T-helper 2 cell treated with Interferon-gamma antibody and Interleukin-4, amounts not matched to agents 5 μg/mL and 100 μg/mL, for 36 hours (primary cell): ENCODE data around the gene TJP1.
A peak's percentile ranks its signal among the peaks of the same experiment; 100 is the strongest.
"Not testable (repeated sequence)": the region's sequence is repeated elsewhere in the genome, so short reads cannot be mapped to it uniquely, and the experiment has no call there.

Experiments
- DNase-seq: peaks from one replicate; pipeline ENCODE4 v3.0.0; 2021; ENCODE audit warnings: low spot score
- H3K27ac Mint-ChIP-seq: one replicate; pipeline ENCODE4 v1.8.0; 2021; ENCODE audit warnings: mild to moderate bottlenecking, mixed read lengths
- H3K27me3 Mint-ChIP-seq: one replicate; pipeline ENCODE4 v1.8.0; 2021; ENCODE audit warnings: low read depth, mixed read lengths
- H3K36me3 Mint-ChIP-seq: one replicate; pipeline ENCODE4 v1.8.0; 2021; ENCODE audit warnings: low read depth, mixed read lengths
- H3K4me1 Mint-ChIP-seq: one replicate; pipeline ENCODE4 v1.8.0; 2021; ENCODE audit warnings: low read depth, mixed read lengths
- H3K4me3 Mint-ChIP-seq: one replicate; pipeline ENCODE4 v1.8.0; 2022; ENCODE audit warnings: mild to moderate bottlenecking, moderate library complexity, mixed read lengths
- H3K9me3 Mint-ChIP-seq: one replicate; pipeline ENCODE4 v1.8.0; 2021; ENCODE audit warnings: mixed read lengths

Gene TJP1

DNA sequence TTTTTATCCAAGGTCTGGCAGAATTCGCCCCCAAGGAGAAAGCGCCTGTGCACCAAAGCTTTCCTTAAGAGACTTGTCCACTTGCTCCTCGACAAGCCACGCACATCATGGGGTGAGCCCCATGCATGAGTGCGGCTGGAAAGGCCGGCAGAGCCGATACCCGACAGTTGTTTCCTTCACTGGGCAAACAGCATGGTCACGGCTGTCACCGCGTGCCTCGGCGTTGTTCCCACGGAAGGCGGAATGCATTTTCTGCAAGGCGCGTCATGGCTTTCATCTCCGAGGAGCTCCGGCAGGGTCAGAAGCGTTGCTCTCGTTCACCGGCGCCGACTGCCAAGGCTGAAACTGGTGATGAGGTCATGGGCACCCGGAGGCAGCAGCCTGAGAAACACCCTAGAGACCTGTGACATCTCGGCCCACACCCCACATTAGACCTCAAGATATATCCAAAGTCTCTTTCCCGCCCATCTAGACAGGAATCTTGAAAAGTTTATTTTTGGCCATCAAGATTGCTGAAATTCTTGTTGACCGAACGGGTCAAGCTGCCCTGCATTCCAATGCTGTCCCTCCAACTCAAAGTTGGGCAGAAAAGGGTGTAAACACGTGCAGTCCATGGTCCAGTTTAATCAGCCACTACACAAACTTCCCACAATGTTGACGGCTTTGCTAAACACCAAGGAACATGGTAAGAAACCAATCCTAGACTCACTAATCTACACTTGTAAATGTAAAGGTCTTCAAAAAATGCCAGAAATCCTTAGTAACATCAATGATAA, 604 bp upstream of the TJP1 start:
- Mint-ChIP-seq H3K4me1 (peaks cover 13% of the 10 kb centered on the region), H3K4me3 (peak overlapping the region; percentile 40), H3K9me3 (peaks cover 16% of the 10 kb centered on the region), H3K36me3 (peaks cover 3% of the 10 kb centered on the region), H3K27ac (peak overlapping the region; percentile 60), H3K27me3 (peaks cover 63% of the 10 kb centered on the region)
- no peak for DNase-seq

DNA sequence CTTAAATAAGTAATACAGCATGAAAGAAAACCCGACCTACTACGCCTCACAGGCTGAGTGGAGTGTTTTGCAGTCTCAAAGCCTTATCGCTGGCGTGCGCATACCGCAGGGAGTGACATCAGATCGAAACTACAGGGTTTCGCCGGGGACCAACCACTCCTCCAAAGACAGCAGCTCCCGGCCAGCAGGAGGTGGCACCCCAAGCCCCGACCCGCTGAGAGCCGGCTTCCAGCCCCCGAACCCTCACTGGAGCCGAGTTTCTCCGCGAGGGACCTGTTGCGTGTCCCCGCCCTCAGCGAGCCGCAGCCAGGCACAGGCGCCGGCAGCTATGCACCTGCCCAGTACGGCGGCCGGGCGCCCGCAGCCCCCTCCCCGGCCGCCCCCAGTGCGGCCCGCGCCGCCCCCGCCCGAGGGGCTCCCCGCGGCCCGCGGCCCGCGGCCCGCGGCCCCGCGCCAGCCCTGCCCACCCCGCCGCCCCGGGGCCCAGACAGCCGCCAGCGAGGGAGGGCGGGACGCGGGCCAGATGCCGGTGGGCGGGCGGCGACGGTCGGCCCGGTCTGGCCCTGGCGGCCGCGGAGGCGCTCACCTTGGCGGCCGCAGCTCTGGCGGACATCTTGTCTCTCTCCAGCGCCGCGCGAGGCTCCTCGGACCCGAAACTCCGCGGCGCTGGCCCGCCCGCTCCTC, 710 bp downstream of the TJP1 start:
- Mint-ChIP-seq H3K4me1 (peaks cover 13% of the 10 kb centered on the region), H3K9me3 (peaks cover 28% of the 10 kb centered on the region), H3K4me3 (no peak overlapping the region), H3K27me3 (peaks cover 61% of the 10 kb centered on the region), H3K27ac (no peak overlapping the region), H3K36me3 (peaks cover 3% of the 10 kb centered on the region)
- DNase-seq, result peak; percentile 31

DNA sequence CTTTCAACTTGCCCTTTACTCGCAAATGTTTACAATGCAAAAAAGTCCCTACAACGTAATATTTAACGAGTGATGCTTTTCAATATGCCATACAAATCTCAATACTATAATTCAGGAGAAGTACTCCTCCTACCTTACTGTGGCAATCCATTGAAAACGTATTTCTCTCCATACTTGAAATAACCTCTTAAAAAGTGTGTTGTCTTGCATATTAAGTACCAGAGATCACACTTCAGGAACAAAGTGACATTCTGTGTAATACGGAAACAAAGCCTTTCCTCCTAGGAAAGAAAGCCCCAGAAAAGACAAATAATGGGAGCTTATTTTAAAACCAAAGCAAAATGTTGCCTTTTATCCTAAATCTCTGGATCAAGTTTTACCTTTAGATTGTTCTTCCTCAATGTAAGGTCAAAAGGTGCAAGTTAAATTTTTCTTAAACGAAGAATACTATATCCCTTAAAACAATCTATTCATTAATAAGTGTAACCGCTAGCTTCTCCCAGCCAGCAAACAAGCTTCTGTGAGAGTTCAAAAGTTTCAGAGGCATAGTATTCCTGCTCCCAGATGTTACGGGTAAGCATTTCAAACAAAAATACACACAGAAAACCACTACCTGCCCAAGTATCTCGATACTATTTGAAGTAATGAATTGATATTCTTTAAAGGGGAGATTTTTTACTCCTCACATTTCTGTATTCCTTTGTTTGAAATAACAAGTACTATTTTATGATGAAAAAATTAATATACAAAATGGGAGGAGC, 1.7 kb downstream of the TJP1 start:
- Mint-ChIP-seq H3K27me3 (peaks cover 59% of the 10 kb centered on the region), H3K4me1 (peaks cover 9% of the 10 kb centered on the region), H3K4me3 (no peak overlapping the region), H3K27ac (no peak overlapping the region), H3K36me3 (peaks cover 3% of the 10 kb centered on the region), H3K9me3 (peaks cover 27% of the 10 kb centered on the region)
- DNase-seq, result no peak

DNA sequence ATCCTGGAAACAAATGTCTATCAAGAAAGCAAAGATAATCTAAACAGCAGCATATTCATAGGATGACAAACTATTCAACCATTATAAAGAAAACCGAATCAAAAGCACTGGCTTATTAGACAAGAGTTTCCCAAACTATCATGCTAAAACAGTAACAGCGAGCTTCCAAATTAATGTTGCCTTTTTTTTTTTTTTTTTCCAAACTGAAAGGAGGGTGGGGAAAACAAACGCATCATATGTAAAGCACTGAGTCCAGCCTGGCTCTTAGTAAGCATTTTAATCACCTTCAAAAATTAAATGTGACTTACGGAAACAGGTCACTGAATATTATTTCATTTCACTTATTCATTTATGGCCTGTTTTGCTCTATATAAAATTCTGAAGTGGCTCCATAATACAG, 2.3 kb downstream of the TJP1 start:
- Mint-ChIP-seq H3K27me3 (peaks cover 60% of the 10 kb centered on the region), H3K27ac (no peak overlapping the region), H3K4me3 (no peak overlapping the region), H3K4me1 (peaks cover 3% of the 10 kb centered on the region), H3K36me3 (peaks cover 3% of the 10 kb centered on the region), H3K9me3 (peaks cover 22% of the 10 kb centered on the region)
- no peak for DNase-seq

DNA sequence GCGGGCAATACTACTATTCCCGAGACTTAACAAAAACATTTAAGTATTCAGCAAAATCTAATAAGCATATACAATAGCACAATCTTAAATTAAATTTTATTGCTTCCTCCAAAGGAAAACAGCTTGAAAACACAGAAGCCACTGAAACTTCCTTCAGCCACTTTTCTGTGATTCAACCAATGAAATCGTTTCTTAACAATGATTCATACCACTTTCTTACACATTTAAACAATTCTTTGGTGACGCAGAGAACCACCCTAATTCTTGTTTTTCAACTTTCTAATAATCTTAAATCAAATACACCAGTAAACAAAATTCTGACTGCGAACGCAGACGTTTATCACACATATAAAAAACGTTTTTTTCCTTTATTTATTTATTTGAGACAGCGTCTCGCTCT, 4.1 kb downstream of the TJP1 start:
- no peak for DNase-seq
- Mint-ChIP-seq H3K9me3 (peaks cover 18% of the 10 kb centered on the region), H3K4me1 (peaks cover under 1% of the 10 kb centered on the region), H3K36me3 (peaks cover under 1% of the 10 kb centered on the region), H3K4me3 (no peak overlapping the region), H3K27ac (no peak overlapping the region), H3K27me3 (peaks cover 70% of the 10 kb centered on the region)

DNA sequence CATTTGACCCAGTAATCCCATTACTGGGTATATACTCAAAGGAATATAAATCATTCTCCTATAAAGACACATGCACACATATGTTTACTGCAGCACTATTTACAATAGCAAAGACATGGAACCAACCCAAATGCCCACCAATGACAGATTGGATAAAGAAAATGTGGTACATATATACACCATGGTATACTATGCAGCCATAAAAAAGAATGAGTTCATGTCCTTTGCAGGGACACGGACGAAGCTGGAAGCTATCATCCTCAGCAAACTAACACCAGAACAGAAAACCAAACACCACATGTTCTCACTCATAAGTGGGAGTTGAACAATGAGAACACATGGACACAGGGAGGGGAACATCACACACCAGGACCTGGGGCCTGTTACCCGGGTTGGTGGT, 4.8 kb downstream of the TJP1 start:
- H3K4me1 Mint-ChIP-seq, result not testable (repeated sequence)

DNA sequence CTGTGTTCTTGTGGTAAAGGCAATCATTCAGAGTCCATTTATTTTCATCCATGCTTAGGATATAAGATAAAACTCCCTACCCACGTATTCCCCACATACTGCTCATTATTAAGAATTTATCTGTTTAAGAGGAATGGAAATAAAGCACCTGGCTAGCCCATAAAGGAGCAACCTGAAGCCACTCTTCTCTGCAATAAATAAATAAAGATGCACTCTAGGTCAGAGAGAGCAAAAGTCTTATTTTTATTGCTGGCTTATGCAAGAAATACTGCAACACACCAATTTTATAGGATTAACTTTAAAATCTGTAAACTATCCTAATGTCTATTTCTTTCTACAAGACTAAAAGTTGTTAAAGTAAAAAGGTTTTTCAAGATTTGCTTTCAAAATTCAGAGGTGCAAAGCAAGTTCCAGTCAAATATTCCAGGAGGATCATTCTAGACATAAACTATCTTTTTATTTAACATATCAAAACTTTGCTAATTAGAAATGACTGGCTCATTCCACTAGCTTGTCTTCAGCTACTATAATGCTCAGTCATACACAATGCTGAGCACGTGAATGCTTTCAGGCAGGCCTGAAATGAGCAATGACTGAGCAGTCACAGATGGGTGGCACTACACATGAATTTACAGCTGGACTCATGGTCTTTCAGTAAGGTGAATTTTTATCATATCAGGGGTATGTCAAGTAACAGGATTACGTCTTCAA, 7.1 kb downstream of the TJP1 start:
- no peak for DNase-seq
- Mint-ChIP-seq H3K36me3 (no peaks in the 10 kb centered on the region), H3K4me3 (no peak overlapping the region), H3K27ac (no peak overlapping the region), H3K4me1 (no peaks in the 10 kb centered on the region), H3K27me3 (peaks cover 74% of the 10 kb centered on the region), H3K9me3 (peaks cover 11% of the 10 kb centered on the region)

More for the DNA sequence above, 4.8 kb downstream of the TJP1 start:
- Mint-ChIP-seq H3K27me3 (peaks cover 68% of the 10 kb centered on the region), H3K9me3 (peaks cover 11% of the 10 kb centered on the region)
- not testable (repeated sequence) for H3K36me3 Mint-ChIP-seq, H3K4me3 Mint-ChIP-seq, DNase-seq, H3K27ac Mint-ChIP-seq

DNA sequence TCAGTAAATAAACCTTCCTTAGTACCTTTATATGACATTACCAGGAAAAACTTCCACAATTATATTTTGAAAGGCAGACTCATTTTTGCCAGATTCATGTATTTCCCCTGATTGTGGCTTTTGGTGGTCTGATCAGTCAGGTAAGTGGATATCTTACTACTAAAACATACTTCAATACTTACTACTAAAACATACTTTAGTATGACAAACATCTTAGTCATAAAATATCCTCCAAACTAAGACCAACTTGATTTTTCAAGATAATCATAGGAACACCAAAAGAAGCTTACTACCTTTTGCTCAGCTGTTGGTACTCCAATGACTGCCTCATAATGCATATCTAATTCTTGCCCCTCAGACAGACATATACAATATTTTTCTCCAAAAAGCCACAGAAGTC, 9.3 kb downstream of the TJP1 start:
- Mint-ChIP-seq H3K27me3 (peaks cover 66% of the 10 kb centered on the region), H3K36me3 (no peaks in the 10 kb centered on the region), H3K9me3 (peaks cover 11% of the 10 kb centered on the region), H3K27ac (no peak overlapping the region), H3K4me1 (no peaks in the 10 kb centered on the region), H3K4me3 (no peak overlapping the region)
- no peak for DNase-seq

DNA sequence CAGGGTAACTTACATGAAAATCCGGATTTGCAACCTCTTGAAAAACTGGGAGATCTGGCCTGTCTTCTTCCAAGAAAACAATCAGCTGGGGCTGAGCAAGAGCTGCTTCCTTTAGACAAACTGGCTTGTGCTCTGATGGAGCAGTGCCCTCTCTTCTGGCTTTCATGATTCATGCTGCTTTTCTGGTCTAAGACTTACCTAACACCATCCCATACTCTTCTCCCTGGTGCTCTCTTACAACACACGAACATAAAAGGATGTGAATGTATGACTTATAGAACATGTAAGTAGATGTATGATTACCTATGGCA, 9.9 kb downstream of the TJP1 start:
- Mint-ChIP-seq H3K27me3 (peaks cover 65% of the 10 kb centered on the region), H3K27ac (no peak overlapping the region), H3K36me3 (no peaks in the 10 kb centered on the region), H3K4me1 (no peaks in the 10 kb centered on the region), H3K4me3 (no peak overlapping the region), H3K9me3 (peaks cover 8% of the 10 kb centered on the region)
- DNase-seq, result no peak

DNA sequence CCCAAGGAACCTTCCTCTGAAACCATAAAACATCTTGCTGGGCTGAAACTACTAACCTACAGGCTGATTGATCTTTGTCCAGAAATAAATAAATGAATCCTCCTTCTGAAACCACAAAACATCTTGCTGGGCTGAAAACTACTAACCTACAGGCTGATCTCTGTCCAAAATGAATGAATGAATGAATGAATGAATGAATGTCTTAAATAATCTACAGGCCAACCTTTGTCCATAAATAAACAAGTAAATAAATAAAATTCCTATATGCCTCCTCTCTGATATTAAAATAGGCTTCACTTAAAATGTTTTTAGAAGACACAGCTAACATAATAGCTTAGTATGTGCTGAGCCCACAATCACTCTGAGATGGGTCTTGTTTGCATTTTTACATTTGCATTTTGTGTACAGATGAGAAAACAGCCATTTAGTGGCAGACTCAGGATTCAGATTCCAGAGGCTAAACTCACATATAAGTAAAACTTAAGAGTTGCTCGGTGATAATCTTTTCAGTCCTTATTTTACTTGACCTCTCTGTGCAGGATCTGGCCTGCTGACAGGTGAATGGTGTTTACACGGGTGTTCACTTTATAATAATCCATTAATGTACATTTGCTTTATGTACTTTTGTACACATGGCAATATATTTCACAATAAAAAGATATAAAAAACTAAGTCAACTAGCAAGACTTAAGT, 10.4 kb downstream of the TJP1 start:
- DNase-seq, result no peak
- no peak overlapping the region for H3K4me3 Mint-ChIP-seq
- H3K4me1 Mint-ChIP-seq, result no peaks in the 10 kb centered on the region
- peaks cover 62% of the 10 kb centered on the region for H3K27me3 Mint-ChIP-seq
- H3K27ac Mint-ChIP-seq, result no peak overlapping the region
- peaks cover 3% of the 10 kb centered on the region for H3K9me3 Mint-ChIP-seq
- no peaks in the 10 kb centered on the region for H3K36me3 Mint-ChIP-seq

DNA sequence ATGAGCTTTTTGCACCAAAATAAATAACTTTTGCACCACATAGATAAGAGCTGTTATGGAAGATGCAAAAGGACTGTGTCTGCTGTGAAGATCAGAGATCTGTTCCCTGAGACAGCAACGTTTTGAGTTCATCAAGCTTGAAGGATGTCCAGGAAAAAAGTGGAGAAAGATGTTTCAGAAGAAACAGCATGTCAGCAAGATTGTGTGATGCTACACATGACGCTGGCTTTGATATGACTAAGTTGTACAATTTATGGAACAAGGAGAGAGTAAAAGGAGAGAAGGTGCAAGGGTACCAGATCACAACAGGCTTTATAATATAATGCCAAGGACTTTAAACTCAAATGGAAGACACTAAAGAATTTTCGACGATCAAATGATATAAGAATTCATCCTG, 16.6 kb downstream of the TJP1 start:
- H3K4me1 Mint-ChIP-seq, result no peaks in the 10 kb centered on the region
- no peak overlapping the region for H3K27ac Mint-ChIP-seq
- H3K36me3 Mint-ChIP-seq, result no peaks in the 10 kb centered on the region
- peaks cover 41% of the 10 kb centered on the region for H3K27me3 Mint-ChIP-seq
- DNase-seq, result no peak
- no peak overlapping the region for H3K4me3 Mint-ChIP-seq
- no peaks in the 10 kb centered on the region for H3K9me3 Mint-ChIP-seq

DNA sequence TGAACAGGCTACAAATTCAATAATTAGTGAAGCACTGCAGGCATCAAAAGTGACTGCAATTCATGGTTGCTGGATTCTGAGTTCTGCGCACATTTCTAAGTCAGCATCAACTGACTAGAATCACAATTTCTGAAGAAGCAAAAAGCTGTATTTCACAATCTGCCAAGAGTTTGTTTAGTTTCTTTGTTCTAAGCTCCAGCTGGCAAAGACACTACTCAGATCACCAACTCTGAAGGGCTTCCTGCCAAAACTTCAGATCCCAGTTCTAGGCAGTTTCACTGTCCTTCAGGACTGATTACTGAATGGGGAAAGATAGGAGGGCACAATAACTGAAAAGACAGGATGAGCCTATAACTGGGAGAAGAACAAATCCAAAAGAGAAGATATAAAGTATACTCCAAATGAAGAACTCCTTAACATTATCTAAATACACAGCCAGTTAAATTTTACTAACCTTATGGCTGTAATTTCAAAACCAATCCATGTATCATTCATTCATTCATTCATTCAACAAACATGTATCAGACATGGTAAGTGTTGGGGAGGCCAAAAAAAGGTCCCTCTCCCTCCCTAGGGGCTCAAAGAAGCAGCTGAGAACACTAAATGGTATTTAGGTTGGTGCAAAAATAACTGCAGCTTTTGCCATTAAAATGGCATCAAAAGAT, 17.1 kb downstream of the TJP1 start:
- DNase-seq, result no peak
- H3K4me3 Mint-ChIP-seq, result no peak overlapping the region

DNA sequence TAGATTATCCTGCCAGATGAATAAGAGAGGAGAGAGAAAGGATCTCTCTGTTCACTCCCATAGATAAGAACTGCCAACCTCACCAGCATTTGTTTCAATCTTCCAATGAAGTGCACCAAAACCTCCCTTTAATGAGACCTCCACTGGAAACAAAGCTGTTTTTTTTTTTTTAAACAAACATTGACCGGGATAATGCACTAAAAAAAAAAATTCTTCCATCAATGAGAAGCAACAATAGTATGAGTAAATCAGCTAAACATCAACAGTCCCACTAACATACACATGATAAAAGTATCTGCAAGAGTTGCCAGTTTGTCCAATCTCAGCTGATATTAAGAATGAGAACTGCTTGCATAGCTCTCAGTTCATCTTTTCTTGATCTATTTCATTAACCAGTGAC, 19.9 kb downstream of the TJP1 start:
- Mint-ChIP-seq H3K9me3 (no peaks in the 10 kb centered on the region), H3K27ac (no peak overlapping the region), H3K4me1 (no peaks in the 10 kb centered on the region), H3K4me3 (no peak overlapping the region), H3K36me3 (no peaks in the 10 kb centered on the region), H3K27me3 (peaks cover 25% of the 10 kb centered on the region)
- DNase-seq, result no peak

More for the DNA sequence above, 17.1 kb downstream of the TJP1 start:
- H3K27ac Mint-ChIP-seq, result no peak overlapping the region
- no peaks in the 10 kb centered on the region for H3K9me3 Mint-ChIP-seq
- no peaks in the 10 kb centered on the region for H3K4me1 Mint-ChIP-seq
- no peaks in the 10 kb centered on the region for H3K36me3 Mint-ChIP-seq
- peaks cover 37% of the 10 kb centered on the region for H3K27me3 Mint-ChIP-seq
